Gastrocnemius medialis (tissue), 4 donors: ENCODE data around the gene INPP4B.

Source experiments
- POLR2A ChIP-seq, 2 donors: fragments of 450-650 bp; IDR thresholded peaks; one replicate each; pipeline ENCODE4 v1.6.1; 2017; ENCODE audit warnings: antibody characterized with exemption in 2 of 2, mild to moderate bottlenecking in 2 of 2, moderate library complexity in 2 of 2
- TF ChIP-seq, protein P1 (sequence below), 5 experiments: fragments of 450-650 bp in 3 of 5; fragments of 200-600 bp in 2 of 5; sonication (generic) in 2 of 5; IDR thresholded peaks in 4 of 5; conservative IDR thresholded peaks in 1 of 5; 1 replicate in 4 of 5; 2 replicates in 1 of 5; pipeline ENCODE4 v1.5.1; 2016 to 2019; ENCODE audit warnings: antibody characterized with exemption in 5 of 5, mild to moderate bottlenecking in 3 of 5, moderate library complexity in 3 of 5

DNA sequence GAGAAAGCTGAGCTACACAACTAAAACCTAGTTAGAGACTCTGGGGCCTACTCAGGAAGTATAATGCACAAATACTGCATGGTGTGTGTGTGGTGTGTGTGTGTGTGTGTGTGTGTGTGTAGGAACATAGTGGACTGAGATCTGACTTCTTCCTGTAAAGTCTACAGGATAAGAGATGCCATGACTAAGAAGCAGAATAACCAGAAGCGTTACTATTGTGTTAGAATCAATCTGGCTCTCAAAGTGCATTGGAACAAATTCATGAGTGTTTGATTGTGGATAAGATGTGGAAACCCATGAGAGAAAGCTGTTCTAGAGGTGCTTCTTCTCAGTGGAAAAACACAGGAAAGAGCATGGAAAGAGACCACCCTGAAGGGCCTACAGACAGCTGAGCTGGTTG lies 302.1 kb downstream of the INPP4B start:
- TF ChIP-seq, protein P1, sequence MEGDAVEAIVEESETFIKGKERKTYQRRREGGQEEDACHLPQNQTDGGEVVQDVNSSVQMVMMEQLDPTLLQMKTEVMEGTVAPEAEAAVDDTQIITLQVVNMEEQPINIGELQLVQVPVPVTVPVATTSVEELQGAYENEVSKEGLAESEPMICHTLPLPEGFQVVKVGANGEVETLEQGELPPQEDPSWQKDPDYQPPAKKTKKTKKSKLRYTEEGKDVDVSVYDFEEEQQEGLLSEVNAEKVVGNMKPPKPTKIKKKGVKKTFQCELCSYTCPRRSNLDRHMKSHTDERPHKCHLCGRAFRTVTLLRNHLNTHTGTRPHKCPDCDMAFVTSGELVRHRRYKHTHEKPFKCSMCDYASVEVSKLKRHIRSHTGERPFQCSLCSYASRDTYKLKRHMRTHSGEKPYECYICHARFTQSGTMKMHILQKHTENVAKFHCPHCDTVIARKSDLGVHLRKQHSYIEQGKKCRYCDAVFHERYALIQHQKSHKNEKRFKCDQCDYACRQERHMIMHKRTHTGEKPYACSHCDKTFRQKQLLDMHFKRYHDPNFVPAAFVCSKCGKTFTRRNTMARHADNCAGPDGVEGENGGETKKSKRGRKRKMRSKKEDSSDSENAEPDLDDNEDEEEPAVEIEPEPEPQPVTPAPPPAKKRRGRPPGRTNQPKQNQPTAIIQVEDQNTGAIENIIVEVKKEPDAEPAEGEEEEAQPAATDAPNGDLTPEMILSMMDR (IDR thresholded peaks at IDR 0.05 in 4 of 5, conservative IDR thresholded peaks at IDR 0.05 in 1 of 5) = no peak
- TF ChIP-seq POLR2A (IDR thresholded peaks at IDR 0.05) = no peak
